Kidney (tissue), 14 donors: ENCODE data around the gene LMCD1. TPM values are rescaled to one million over a fixed set of nuclear protein-coding genes. Genes with fewer than 3 reads are reported as not detected.
A peak's percentile ranks its signal among the peaks of the same experiment; 100 is the strongest.

Experiments used
- DNase-seq, 5 donors: peaks; one replicate each; pipeline ENCODE4 v3.0.0-alpha.2; 2013 to 2020
- FAIRE-seq: peaks from 2 replicates; lab custom pipeline; 2012; peaks lifted over from hg19 to GRCh38; lab: Jason Lieb, UNC
- H3K27ac ChIP-seq, 2 donors: one replicate each; pipeline ENCODE4 v1.7.0; 2013; ENCODE audit warnings: low read depth in 2 of 2, low read length in 2 of 2, inconsistent platforms in 1 of 2
- H3K27me3 ChIP-seq: one replicate; pipeline ENCODE4 v1.7.1; 2013; ENCODE audit warnings: low read length, inconsistent platforms; ENCODE audit not compliant: control insufficient read depth, insufficient read depth
- H3K36me3 ChIP-seq, 3 donors: one replicate each; pipeline versions ENCODE4 v1.7.0 to v1.7.1; 2013; ENCODE audit warnings: low read length in 3 of 3, control low read depth in 1 of 3, inconsistent platforms in 1 of 3; ENCODE audit not compliant: insufficient read depth in 3 of 3, control insufficient read depth in 2 of 3
- H3K4me1 ChIP-seq, 3 donors: one replicate each; pipeline versions ENCODE4 v1.7.0 to v1.7.1; 2013; ENCODE audit warnings: low read length in 3 of 3, inconsistent platforms in 1 of 3, low read depth in 1 of 3; ENCODE audit not compliant: control insufficient read depth in 2 of 3, insufficient read depth in 2 of 3
- H3K4me3 ChIP-seq, 3 donors: one replicate each; pipeline versions ENCODE4 v1.7.0 to v1.8.1; 2013; ENCODE audit warnings: low read length in 3 of 3, control low read depth in 1 of 3, inconsistent platforms in 1 of 3
- H3K9ac ChIP-seq, 3 donors: one replicate each; pipeline versions ENCODE4 v1.7.0 to v1.7.1; 2013; ENCODE audit warnings: low read length in 3 of 3, control low read depth in 1 of 3, inconsistent platforms in 1 of 3
- H3K9me3 ChIP-seq, 3 donors: one replicate each; pipeline versions ENCODE4 v1.7.0 to v1.7.1; 2013; ENCODE audit warnings: low read length in 3 of 3, control low read depth in 1 of 3, inconsistent platforms in 1 of 3; ENCODE audit not compliant: control insufficient read depth in 2 of 3, insufficient read depth in 1 of 3
- intact Hi-C: fragments of 100-400 bp; cut with DNase I; formaldehyde crosslinking; loops from one replicate; pipeline ENCODE4 v1.11.1; 2022
- polyA plus RNA-seq: library from polyadenylated mRNA; stranded (reverse); fragments of 350-450 nt; fragmentation: Illumina TruSeq; extraction: RNeasy Lipid Tissue Mini Kit (QIAGEN cat#74804); gene quantifications from one replicate; pipeline ENCODE4 v1.2.3, GENCODE V29; 2014; ENCODE audit warnings: low read depth, low replicate concordance; ENCODE audit not compliant: insufficient read depth
- total RNA-seq: library from RNA; stranded (reverse); fragmentation: NEBNext Ultra II Directional; extraction: Animal tissue kit (Norgen Biotek cat#: 25700); gene quantifications from one replicate; pipeline ENCODE4 v1.2.1, GENCODE V29; 2021
- TF ChIP-seq, protein P1 (sequence below): IDR thresholded peaks from 3 replicates; pipeline ENCODE4 v1.5.1; 2012; ENCODE audit warnings: mild to moderate bottlenecking, moderate library complexity, borderline replicate concordance; ENCODE audit not compliant: insufficient read depth; ENCODE audit errors: extremely low read depth
- donor health status: control.
- donor health status: control.
- donor health status: control.
- donor health status: control.
- donor health status: control.
- donor health status: DM: yes; HTN: yes; CAD: no.
- donor health status: Normal renal cell carcinoma (clear cell type).

Gene LMCD1
- total and polyA plus RNA-seq, 2 donors from 2014 or later = 24.3 to 65.4 TPM

DNA sequence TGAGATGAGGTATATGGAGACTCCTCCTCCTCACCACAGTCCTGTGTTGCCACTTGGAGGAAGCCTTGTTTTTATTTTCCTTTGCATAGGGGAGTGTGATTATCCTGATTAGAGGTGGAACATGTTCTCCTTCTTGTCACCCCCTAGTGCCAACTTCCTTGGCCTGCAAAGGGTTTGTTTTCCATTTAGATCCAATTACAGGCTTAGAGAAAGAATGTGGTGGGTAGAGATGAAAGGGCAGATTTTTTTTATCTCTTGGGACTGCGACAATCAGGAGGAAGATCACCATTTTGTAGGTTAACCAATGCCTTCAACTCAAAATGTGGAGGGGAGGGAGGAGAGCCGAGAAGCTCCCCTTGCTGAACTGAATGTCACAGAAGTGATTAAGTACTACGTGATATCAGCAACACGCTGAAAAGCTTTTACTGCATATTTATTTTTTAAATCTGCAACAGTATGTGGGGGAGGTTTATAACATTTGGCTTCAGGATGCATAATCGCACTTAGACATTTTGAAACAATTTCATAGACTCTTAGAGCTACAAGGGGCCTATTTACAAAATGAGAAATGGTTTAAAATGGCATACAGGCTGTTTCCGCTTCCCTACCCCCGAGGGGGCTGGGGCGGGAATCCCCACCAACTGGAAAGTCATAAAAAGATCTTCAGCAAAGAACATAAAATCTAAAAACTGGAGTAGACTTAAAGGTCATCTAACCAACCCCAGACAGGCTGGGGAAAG is 2.4 kb downstream of the LMCD1 start:
- no peaks in the 10 kb centered on the region for H3K27me3 ChIP-seq
- no peak for FAIRE-seq
- no peaks in the 10 kb centered on the region for H3K9me3 ChIP-seq
- H3K4me3 ChIP-seq = peak overlapping the region; percentile 2 to 65 (median 59)
- H3K4me1 ChIP-seq = peaks cover 0 to 49% (median 31%) of the 10 kb centered on the region in 3 donors
- intact Hi-C loops = no loop called here
- H3K27ac ChIP-seq = peak overlapping the region; percentile 52 to 81
- H3K9ac ChIP-seq = peak overlapping the region in 1 of 3 donors; percentile 49
- no peaks in the 10 kb centered on the region for H3K36me3 ChIP-seq
- peak in 2 of 5 donors; percentile 47 to 59 for DNase-seq
- TF ChIP-seq, protein P1, sequence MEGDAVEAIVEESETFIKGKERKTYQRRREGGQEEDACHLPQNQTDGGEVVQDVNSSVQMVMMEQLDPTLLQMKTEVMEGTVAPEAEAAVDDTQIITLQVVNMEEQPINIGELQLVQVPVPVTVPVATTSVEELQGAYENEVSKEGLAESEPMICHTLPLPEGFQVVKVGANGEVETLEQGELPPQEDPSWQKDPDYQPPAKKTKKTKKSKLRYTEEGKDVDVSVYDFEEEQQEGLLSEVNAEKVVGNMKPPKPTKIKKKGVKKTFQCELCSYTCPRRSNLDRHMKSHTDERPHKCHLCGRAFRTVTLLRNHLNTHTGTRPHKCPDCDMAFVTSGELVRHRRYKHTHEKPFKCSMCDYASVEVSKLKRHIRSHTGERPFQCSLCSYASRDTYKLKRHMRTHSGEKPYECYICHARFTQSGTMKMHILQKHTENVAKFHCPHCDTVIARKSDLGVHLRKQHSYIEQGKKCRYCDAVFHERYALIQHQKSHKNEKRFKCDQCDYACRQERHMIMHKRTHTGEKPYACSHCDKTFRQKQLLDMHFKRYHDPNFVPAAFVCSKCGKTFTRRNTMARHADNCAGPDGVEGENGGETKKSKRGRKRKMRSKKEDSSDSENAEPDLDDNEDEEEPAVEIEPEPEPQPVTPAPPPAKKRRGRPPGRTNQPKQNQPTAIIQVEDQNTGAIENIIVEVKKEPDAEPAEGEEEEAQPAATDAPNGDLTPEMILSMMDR = no peak

DNA sequence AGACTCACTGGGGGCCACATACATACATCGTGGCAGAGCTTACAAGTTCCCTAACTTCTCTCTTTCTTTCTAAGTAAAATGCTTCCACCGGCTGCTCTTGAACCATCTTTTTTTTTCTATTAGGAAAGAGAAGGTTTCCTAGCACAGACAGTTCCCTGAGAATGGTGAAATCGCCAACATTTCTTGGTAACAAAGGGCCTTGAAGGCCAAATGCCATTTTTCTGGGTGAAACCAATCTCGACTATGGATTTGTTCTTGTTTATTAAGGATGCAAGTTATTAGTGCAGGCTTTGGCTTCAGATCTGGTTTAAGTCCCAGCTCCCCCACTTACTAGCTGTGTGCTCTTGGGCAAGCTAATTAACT is 3.0 kb downstream of the LMCD1 start:
- intact Hi-C loops = no loop called here
- H3K27ac ChIP-seq = peak overlapping the region in 1 of 2 donors; percentile 30

DNA sequence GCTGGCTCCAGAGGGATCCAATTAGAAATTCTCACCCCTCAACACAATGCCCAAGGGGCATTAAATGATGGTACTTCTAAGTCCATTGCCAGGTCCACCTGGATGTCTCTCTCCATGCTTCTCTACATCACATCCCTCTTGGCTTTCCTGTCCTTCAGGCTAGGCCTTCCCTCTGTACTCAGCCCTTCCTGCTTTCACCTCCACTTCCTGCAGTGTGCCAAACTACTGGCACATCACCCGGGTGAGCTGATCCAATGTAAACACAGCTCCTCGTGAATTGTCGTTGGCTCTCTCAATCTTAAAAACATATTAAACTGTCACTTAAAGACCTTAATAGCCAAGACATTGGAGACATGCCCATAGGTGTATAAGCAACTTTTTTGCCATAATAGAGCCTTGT is 4.0 kb downstream of the LMCD1 start:
- Histone ChIP-seq H3K4me3 (peak overlapping the region in 1 of 3 donors; percentile 7), H3K27ac (peak overlapping the region in 1 of 2 donors; percentile 56), H3K9me3 (no peaks in the 10 kb centered on the region), H3K4me1 (peaks cover 0 to 43% (median 31%) of the 10 kb centered on the region in 3 donors), H3K27me3 (no peaks in the 10 kb centered on the region), H3K9ac (no peak overlapping the region), H3K36me3 (no peaks in the 10 kb centered on the region)
- no peak for FAIRE-seq
- TF ChIP-seq, protein P1 = no peak
- intact Hi-C loops = no loop called here
- peak in 1 of 5 donors; percentile 37 for DNase-seq

More for the DNA sequence above, 3.0 kb downstream of the LMCD1 start:
- no peaks in the 10 kb centered on the region for H3K27me3 ChIP-seq
- H3K36me3 ChIP-seq = no peaks in the 10 kb centered on the region
- DNase-seq (no peak), FAIRE-seq (no peak)
- TF ChIP-seq, protein P1 = no peak
- no peak overlapping the region for H3K9ac ChIP-seq
- peaks cover 0 to 49% (median 31%) of the 10 kb centered on the region in 3 donors for H3K4me1 ChIP-seq
- peak overlapping the region in 2 of 3 donors; percentile 7 to 59 for H3K4me3 ChIP-seq
- no peaks in the 10 kb centered on the region for H3K9me3 ChIP-seq
